ENCODE data around the gene CCDC70.

GRCh38 chr13:51814071-51814470, 47.7 kb upstream of the CCDC70 start:
- TF ChIP-seq CTCF (conservative IDR thresholded peaks at IDR 0.05; ENCODE audit: low read depth, low read length) = no peak
- TF ChIP-seq EZH2 (IDR thresholded peaks at IDR 0.05; ENCODE audit: low read length, unreplicated experiment) = no peak
- no peak for TF ChIP-seq EZH2phosphoT487 (IDR thresholded peaks at IDR 0.05; ENCODE audit: borderline replicate concordance, low read length)
